ENCODE results near the gene GFPT2.

GRCh38 chr5:180304016-180304292 lies 49.2 kb downstream of the GFPT2 start:
- no peak for TF ChIP-seq CTCF (conservative IDR thresholded peaks at IDR 0.05; ENCODE audit: low read length)
- no peak for TF ChIP-seq EZH2phosphoT487 (IDR thresholded peaks at IDR 0.05; ENCODE audit: borderline replicate concordance, low read depth, low read length)
